WTC11 (cell line): ENCODE measurements around the gene LAMC2.

Experiments used
- ESRRA ChIP-seq: sonication (generic); formaldehyde crosslinking; IDR thresholded peaks from 2 replicates; pipeline ENCODE4 v1.8.1; 2022; ENCODE audit warnings: mild to moderate bottlenecking, missing genetic modification reagents, borderline replicate concordance
- JUN ChIP-seq: sonication (generic); formaldehyde crosslinking; IDR thresholded peaks from 2 replicates; pipeline ENCODE4 v1.8.0; 2023; ENCODE audit warnings: mild to moderate bottlenecking, missing genetic modification reagents
- TF ChIP-seq, protein P1 (sequence below): fragments of 200-600 bp; IDR thresholded peaks from 2 replicates; pipeline ENCODE4 v1.8.0; 2022; ENCODE audit warnings: antibody characterized with exemption
- TF ChIP-seq, protein P2 (sequence below): sonication (generic); formaldehyde crosslinking; IDR thresholded peaks from 2 replicates; pipeline ENCODE4 v1.8.0; 2022; ENCODE audit warnings: mild to moderate bottlenecking, missing genetic modification reagents

DNA sequence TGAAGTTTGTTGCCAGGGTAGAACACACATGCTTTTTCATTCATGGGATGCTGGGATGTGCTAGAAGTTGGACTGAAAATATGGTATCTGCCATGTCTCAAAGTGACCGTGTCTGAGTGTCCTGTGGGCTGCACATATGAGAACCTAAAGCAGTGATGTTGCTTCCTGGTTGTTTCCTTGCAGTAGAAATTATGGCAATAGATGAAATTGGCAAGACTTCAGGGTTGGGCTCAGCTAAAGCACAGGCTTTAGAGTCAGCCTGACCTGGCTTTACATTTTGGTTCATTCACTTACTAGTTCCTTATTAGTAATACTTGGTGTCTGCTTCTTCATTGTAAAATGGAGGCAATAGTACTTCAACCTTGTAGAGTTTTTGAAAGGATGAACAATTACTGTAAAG, 2.2 kb downstream of the LAMC2 start:
- TF ChIP-seq, protein P1, sequence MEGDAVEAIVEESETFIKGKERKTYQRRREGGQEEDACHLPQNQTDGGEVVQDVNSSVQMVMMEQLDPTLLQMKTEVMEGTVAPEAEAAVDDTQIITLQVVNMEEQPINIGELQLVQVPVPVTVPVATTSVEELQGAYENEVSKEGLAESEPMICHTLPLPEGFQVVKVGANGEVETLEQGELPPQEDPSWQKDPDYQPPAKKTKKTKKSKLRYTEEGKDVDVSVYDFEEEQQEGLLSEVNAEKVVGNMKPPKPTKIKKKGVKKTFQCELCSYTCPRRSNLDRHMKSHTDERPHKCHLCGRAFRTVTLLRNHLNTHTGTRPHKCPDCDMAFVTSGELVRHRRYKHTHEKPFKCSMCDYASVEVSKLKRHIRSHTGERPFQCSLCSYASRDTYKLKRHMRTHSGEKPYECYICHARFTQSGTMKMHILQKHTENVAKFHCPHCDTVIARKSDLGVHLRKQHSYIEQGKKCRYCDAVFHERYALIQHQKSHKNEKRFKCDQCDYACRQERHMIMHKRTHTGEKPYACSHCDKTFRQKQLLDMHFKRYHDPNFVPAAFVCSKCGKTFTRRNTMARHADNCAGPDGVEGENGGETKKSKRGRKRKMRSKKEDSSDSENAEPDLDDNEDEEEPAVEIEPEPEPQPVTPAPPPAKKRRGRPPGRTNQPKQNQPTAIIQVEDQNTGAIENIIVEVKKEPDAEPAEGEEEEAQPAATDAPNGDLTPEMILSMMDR: no peak
- TF ChIP-seq, protein P2, sequence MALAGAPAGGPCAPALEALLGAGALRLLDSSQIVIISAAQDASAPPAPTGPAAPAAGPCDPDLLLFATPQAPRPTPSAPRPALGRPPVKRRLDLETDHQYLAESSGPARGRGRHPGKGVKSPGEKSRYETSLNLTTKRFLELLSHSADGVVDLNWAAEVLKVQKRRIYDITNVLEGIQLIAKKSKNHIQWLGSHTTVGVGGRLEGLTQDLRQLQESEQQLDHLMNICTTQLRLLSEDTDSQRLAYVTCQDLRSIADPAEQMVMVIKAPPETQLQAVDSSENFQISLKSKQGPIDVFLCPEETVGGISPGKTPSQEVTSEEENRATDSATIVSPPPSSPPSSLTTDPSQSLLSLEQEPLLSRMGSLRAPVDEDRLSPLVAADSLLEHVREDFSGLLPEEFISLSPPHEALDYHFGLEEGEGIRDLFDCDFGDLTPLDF (CRISPR knock-in tag): no peak
- no peak for TF ChIP-seq JUN (CRISPR knock-in tag)
- TF ChIP-seq ESRRA (CRISPR knock-in tag): no peak
